Superior temporal gyrus (tissue), 1 donor: ENCODE measurements around the gene PRAMEF18.
"Not testable (repeated sequence)": the region's sequence is repeated elsewhere in the genome, so short reads cannot be mapped to it uniquely, and the experiment has no call there.

Experiments used
- DNase-seq: peaks from one replicate; pipeline ENCODE4 v3.0.0-alpha.2; 2016; ENCODE audit errors: extremely low spot score

The PRAMEF18 gene

GRCh38 chr1:13201309-13201708 is 24.6 kb downstream of the PRAMEF18 start, which contains the start of gene PRAMEF13:
PRAMEF13 (minus strand) TSS chr1:13201409; CDS start chr1:13199589, 1,820 bp downstream.
- not testable (repeated sequence) for DNase-seq
